AG09309 (cell line): ENCODE results near the gene CDK6.

Source experiments
- DNase-seq: peaks from one replicate; pipeline ENCODE4 v3.0.0-alpha.2; 2010; ENCODE audit warnings: low read depth
- H3K4me3 ChIP-seq: 2 replicates; pipeline ENCODE4 v1.5.1; 2011; ENCODE audit warnings: mild to moderate bottlenecking, low read depth, low read length, moderate library complexity; ENCODE audit not compliant: control insufficient read depth
- CTCF ChIP-seq: IDR thresholded peaks from 2 replicates; pipeline ENCODE4 v1.5.1; 2011; ENCODE audit warnings: mild to moderate bottlenecking, low read depth, low read length, inconsistent platforms; ENCODE audit not compliant: insufficient read depth, control insufficient read depth; ENCODE audit errors: missing control alignments

Gene CDK6

GRCh38 chr7:92644406-92645113 is 191.8 kb downstream of the CDK6 start:
- no peak for DNase-seq
- H3K4me3 ChIP-seq = no peak overlapping the region
- TF ChIP-seq CTCF = no peak

- H3K4me3 ChIP-seq = no peak overlapping the region
- DNase-seq = no peak
- no peak for TF ChIP-seq CTCF
Measured at GRCh38 chr7:92643821-92644220, 192.6 kb downstream of the CDK6 start.

GRCh38 chr7:92641921-92642511 is 194.4 kb downstream of the CDK6 start:
- H3K4me3 ChIP-seq = no peak overlapping the region
- DNase-seq = no peak
- TF ChIP-seq CTCF = no peak

GRCh38 chr7:92639966-92640365 is 196.4 kb downstream of the CDK6 start:
- no peak for DNase-seq
- TF ChIP-seq CTCF = no peak
- H3K4me3 ChIP-seq = no peak overlapping the region

- no peak for DNase-seq
- TF ChIP-seq CTCF = no peak
Measured at GRCh38 chr7:92639213-92639896, 197.0 kb downstream of the CDK6 start.

GRCh38 chr7:92636018-92636560 is 200.3 kb downstream of the CDK6 start:
- no peak for TF ChIP-seq CTCF
- DNase-seq = no peak
- no peak overlapping the region for H3K4me3 ChIP-seq

More at GRCh38 chr7:92639213-92639896, 197.0 kb downstream of the CDK6 start:
- no peak overlapping the region for H3K4me3 ChIP-seq
